Brain pericyte (primary cell): Measurements from ENCODE around the gene AGBL4.

Source experiments
- DNase-seq: peaks from one replicate; pipeline ENCODE4 v3.0.0-alpha.2; 2012; ENCODE audit warnings: low read depth, low spot score

The AGBL4 gene

DNA sequence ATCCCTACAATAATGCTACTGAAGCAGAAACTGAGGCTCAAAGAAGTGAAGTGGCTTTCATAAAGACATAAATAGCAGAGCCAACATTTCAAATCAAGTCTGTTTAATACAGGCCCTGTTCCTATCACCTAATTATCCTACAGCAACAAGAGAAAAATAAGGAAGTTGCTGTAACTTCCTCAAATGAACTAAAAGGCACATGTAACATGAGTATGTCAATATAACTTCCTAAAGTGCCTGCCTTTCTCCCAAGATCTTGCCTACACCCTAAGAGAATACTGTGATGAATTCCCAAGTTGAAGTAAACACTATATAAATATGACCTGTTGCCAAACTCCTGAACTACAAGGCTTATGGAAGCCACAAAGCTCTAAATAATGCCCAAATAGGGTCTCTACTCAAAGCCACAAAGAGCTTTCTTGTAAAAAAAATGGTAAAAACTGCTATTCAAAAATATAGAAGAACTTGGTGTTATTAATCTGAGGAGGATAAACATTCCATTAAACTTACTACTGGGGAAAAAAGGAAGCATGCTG is 1255.7 kb downstream of the AGBL4 start:
- DNase-seq = no peak

GRCh38 chr1:48765335-48765734 is 1258.4 kb downstream of the AGBL4 start:
- no peak for DNase-seq

DNA sequence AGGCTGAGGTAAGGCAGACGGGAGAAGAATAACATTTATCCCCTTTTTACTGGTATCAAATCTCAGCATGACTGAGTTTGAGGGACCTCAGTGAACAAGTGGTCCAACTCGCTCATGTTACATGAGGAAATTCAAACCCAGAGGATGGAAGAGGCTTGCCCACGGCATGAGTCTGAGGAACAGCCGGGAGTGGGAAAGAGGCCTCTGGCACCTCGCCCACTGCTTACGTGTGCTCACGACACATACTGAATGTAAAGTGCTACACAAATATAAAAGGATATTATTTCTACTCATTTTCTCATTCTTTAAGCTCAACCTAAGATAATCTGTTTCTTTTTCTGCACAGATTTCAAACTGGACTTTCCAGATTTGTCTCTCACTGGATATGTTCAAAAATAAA is 1261.8 kb downstream of the AGBL4 start:
- DNase-seq = no peak

DNA sequence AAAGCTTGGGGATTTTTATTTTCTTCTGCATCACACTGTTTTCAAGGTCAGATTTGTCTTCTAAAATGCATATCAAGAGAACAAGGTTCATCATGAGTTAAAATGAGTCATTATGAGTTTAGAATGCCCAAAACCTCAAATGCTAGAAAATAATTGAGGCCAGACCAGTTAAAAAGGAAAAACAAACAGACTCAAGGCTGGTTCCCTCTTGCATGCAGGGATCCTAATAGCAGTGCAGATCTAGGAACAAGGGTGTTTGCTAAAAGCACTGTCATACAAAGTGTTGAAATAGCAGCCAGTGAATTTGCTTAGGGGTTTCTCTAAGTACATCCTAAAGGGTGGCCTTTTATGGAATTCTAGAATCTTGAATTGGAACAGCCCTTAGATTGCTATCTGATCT is 1262.3 kb downstream of the AGBL4 start:
- DNase-seq = no peak

- DNase-seq = no peak
Observed at GRCh38 chr1:48760857-48761256, 1262.9 kb downstream of the AGBL4 start.

DNA sequence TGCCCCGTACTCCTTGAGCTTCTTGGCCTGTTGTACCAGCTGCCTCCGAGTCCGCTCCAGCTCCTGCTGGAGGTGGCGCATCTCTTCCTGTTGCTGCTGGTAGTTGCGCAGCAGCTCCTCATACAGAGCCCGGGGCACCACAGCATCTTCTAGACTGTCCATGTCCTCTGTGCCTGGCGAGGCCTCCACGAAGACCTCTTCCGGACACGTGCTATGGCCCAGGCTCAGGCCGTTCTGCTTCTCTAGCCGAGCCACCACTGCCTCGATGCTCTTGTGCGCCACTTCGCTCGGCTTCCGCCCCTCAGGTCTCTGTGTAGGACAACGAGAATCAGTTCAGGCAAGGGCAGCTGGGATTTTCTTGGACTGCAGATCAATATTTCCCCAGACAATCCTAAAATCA is 1264.8 kb downstream of the AGBL4 start:
- DNase-seq = no peak

DNA sequence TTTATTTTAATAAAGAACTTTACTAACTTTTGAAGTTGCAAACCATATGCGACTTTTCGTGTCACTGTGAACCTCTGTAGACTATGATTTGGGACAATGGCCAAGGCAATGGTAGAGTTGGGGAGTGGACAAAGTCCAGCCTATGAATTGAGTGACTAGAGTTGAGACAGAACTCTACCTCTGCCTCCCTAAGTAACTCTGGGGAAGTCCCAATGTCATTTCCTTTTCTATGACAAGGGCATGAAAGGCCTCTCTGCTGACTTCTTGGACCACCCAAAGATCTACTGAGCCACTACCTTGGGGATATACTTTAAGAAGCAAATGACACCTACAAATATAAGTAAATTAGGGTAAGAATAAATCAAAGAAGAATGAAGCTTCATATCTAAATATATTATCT is 1266.4 kb downstream of the AGBL4 start:
- no peak for DNase-seq

- no peak for DNase-seq
Observed at GRCh38 chr1:48756683-48757316, 1267.0 kb downstream of the AGBL4 start.

- no peak for DNase-seq
Observed at GRCh38 chr1:48753293-48753692, 1270.5 kb downstream of the AGBL4 start.

- DNase-seq = no peak
Observed at GRCh38 chr1:48750109-48750508, 1273.6 kb downstream of the AGBL4 start.

- DNase-seq = no peak
Observed at GRCh38 chr1:48749068-48749467, 1274.7 kb downstream of the AGBL4 start.

- no peak for DNase-seq
Observed at GRCh38 chr1:48746906-48747305, 1276.8 kb downstream of the AGBL4 start.

DNA sequence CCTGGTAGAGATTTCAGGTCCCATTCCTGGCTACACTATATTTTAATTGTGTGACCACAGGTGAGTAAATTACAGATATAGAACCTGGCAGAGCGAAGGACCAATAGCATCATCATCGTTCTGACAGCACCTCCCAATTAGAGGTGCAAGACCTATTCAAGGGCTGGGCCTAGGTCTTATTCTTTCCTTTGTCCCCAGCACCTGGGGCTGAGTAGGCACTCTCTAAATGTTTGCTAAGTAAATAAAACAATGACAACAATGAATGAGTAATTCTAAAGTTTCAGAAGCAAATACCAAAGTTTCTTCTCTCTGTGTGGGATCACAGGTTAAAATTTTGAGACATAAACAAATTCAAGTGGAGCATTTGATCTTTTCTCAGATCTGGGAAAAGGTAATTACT is 1279.7 kb downstream of the AGBL4 start:
- DNase-seq = no peak

DNA sequence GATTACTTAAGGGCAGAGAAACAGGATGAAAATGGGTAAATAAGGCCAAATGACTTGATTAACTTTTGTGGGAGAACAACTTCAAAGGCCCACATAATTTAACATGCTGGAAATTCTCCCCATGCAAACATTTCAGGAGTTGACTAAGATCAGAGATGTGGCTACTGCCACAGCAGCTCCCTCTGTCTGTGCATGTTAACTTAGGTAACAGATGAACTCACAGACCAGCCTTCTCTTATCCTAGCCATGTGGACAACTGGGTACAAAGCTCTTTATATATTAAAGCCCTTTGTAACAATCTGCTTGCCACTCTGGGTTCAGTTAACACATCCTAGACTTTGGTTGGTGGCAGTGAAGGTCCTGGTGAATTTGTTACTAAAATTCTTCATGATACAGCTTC is 1280.3 kb downstream of the AGBL4 start:
- DNase-seq = no peak

DNA sequence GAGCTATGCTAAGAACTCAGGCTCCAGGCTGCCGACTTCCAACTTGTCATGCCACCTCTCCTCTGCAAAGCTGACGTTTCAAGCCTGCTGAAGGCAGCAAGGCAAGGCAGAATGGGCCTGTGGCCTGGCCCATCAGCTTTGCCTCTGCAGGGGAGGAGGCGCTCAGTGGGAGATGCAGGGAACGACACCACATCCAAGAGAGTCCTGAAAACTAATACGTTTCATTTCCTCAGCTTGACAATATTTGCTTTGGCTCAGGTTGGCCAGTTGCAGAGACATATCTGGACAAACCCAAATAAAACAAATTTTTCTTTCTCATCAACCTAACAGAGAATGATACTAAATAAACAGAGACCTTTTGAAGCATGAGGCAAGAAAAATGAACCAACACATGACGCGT is 1282.4 kb downstream of the AGBL4 start:
- DNase-seq = peak; percentile 34

GRCh38 chr1:48740621-48741020 is 1283.1 kb downstream of the AGBL4 start:
- DNase-seq = no peak

- DNase-seq = no peak
Observed at GRCh38 chr1:48739091-48739490, 1284.7 kb downstream of the AGBL4 start.

DNA sequence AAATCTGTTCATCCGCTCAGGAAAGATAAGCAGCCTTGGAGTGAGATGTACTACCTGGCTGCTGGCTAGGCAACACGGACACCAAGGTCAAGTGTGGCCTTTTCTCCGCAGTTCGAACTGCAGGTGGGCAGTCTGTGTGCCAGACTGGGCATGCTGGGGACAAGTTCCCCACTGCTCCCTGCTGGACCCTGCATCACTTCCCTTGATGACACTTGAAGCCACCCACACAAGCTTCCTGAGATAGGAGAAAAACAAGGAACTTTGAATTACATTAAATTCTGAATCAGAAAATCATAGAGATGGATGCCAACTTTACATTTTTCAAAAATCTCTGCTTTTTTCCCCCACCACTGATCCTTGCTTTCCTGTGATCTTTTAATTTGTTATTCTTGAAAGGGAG is 1285.4 kb downstream of the AGBL4 start:
- DNase-seq = no peak

GRCh38 chr1:48735796-48736195 is 1288.0 kb downstream of the AGBL4 start:
- no peak for DNase-seq

DNA sequence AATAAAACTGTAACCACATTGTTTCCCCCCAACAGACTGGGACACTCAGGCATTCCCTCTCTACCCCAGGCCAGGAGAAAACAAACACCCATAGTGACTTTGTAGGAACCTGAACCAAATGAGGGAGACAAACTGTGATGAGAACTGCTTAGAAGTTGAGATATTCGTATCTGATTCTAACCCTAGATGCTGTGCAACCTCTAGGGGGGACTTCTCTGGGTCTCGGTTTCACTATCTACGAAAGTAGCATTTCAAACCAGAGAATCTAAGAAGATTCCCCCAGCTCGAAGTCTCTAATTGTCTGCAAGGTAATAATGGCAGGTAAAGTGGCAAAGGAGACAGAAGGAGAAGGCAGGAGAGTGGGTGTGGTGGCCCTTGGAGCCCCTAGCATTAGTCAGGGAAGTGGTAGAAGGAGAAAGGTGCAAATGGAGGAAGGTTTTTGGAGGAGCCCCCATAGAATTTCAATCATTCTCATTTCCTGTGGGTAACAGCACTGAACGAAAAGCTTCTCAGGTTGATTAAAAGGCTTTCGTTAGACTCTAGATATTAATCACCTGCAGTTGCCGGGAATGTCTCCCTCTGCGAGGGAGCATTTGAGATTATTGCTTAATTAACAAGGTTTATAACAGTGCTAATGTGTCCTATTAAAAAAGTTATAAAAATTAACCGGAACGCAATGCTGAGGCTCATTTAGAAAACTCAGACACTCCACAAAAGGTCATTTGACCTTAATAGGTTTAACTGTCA is 1293.4 kb downstream of the AGBL4 start:
- no peak for DNase-seq

DNA sequence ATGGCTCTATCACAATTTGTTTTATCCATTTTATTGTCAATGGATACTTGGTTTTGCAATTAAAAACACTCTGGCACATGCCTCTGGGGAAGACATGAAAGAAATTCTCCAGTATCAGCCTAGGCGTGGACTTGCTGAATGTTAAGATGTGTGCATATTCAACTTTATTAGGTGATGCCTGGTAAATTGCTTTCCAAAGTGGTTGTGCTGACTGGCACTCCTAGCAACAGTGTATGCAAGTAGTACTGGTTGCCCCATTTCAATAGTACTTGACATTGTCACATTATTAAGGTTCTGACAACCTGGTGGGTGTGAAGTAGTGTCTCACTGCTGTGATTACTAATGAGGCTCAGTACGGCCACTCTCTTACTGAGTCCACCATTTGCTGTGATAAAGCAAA is 1295.2 kb downstream of the AGBL4 start:
- no peak for DNase-seq

DNA sequence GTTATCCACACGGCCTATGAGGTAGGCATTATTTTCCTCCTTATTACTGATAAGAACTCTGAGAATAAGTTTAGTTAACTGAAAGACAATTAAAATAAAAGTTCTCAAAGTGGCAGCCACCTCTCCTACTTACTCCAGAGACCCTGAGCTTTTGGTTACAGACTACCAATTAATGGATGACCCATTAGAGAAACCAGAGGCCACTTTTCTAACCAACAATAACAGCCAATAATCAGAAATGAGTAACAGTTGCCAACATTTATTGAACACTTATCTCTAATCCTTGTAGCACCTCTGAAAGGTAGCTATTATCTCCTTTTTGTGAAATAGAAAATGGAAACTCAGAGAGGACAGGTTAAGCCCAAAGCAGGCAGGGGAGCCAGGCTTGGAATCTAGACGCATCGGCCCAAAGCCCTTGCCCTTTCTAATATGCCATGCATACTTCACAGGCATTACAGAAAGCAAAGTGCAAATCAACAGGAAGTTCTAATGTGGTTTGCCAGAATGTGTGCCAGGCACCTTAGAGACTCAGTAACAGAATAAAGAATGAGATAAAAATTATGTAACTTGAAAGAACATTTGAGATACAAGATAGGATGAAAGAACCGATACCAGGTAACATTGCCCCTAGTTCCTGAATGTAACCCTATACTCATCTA is 1297.1 kb downstream of the AGBL4 start:
- DNase-seq = no peak

DNA sequence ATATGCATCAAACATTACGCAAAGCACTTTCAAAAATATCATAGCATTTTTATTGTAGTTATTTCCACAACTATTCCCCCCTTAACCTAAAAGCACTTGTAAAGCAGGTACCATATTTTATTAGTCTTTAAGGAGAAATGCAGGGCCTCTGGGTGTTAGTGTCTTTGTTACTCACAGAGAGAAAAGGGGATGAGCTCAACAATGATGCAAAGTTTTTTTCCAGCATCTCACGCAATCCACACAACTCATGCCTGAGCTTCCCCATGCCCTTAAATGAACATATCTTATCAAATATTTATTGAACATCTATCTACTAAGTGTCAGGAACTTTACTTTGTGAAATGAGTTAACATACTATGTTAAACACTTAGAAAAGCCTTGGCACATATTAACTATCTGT is 1297.6 kb downstream of the AGBL4 start:
- no peak for DNase-seq
